Stimulated activated naive CD8-positive, alpha-beta T cell treated with anti-CD3 and anti-CD28 coated beads, Interleukin-15, amount 100 ng/mL, for 72 hours (primary cell): Measurements from ENCODE around the gene EML6.
"Not testable (repeated sequence)": the region's sequence is repeated elsewhere in the genome, so short reads cannot be mapped to it uniquely, and the experiment has no call there.

Experiments
- ATAC-seq: fragments of 150-1000 bp; cut with Tn5 transposase; 2 replicates; pipeline ENCODE4 v1.10.0; 2021; ENCODE audit warnings: mild to moderate bottlenecking, moderate library complexity
- DNase-seq, 2 donors: peaks; one replicate each; pipeline ENCODE4 v3.0.0; 2021 to 2022
- H3K27ac Mint-ChIP-seq, 2 donors: one replicate each; pipeline ENCODE4 v1.8.0; 2022; ENCODE audit warnings: mild to moderate bottlenecking in 2 of 2, mixed read lengths in 2 of 2, moderate library complexity in 2 of 2
- H3K27me3 Mint-ChIP-seq: one replicate; pipeline ENCODE4 v1.8.0; 2022; ENCODE audit warnings: mixed read lengths
- H3K4me1 Mint-ChIP-seq: one replicate; pipeline ENCODE4 v1.8.0; 2022; ENCODE audit warnings: mild to moderate bottlenecking, mixed read lengths
- H3K4me3 Mint-ChIP-seq, 2 donors: one replicate each; pipeline ENCODE4 v1.8.0; 2022; ENCODE audit warnings: mild to moderate bottlenecking in 2 of 2, mixed read lengths in 2 of 2, moderate library complexity in 1 of 2
- H3K9me3 Mint-ChIP-seq, 2 donors: one replicate each; pipeline ENCODE4 v1.8.0; 2022; ENCODE audit warnings: mixed read lengths in 2 of 2

Gene EML6

DNA sequence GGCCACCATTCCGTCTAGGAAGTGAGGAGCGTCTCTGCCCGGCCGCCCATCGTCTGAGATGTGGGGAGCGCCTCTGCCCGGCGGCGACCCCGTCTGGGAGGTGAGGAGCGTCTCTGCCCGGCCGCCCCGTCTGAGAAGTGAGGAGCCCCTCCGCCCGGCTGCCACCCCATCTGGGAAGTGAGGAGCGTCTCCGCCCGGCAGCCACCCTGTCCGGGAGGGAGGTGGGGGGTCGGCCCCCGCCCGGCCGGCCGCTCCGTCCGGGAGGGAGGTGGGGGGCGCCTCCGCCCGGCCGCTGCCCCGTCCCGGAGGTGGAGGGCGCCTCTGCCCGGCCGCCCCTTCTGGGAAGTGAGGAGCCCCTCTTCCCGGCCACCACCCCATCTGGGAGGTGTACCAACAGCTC, 24.5 kb upstream of the EML6 start:
- not testable (repeated sequence) for H3K4me3 Mint-ChIP-seq, DNase-seq, ATAC-seq, H3K27ac Mint-ChIP-seq, H3K9me3 Mint-ChIP-seq
- H3K27me3 Mint-ChIP-seq: peaks cover 17% of the 10 kb centered on the region
- H3K4me1 Mint-ChIP-seq: peaks cover 15% of the 10 kb centered on the region

DNA sequence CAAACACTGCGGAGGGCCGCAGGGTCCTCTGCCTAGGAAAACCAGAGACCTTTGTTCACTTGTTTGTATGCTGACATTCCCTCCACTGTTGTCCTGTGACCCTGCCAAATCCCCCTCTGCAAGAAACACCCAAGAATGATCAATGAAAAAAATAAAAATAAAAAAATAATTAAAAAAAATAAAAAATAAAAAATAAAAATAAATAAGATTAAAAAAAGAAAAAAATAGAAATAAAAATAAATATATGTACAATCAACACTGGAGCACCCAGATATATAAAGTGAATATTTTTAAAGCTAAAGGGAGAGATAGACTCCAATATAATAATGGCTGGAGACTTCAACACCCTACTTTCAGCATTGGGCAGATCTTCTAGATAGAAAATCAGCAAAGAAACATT, 23.8 kb upstream of the EML6 start:
- H3K4me3 Mint-ChIP-seq: no peak overlapping the region
- no peaks in the 10 kb centered on the region for H3K9me3 Mint-ChIP-seq
- DNase-seq: no peak
- peak overlapping the region in 1 of 2 donors; percentile 6 for H3K27ac Mint-ChIP-seq
- peaks cover 15% of the 10 kb centered on the region for H3K4me1 Mint-ChIP-seq
- ATAC-seq: no peak
- H3K27me3 Mint-ChIP-seq: peaks cover 14% of the 10 kb centered on the region

DNA sequence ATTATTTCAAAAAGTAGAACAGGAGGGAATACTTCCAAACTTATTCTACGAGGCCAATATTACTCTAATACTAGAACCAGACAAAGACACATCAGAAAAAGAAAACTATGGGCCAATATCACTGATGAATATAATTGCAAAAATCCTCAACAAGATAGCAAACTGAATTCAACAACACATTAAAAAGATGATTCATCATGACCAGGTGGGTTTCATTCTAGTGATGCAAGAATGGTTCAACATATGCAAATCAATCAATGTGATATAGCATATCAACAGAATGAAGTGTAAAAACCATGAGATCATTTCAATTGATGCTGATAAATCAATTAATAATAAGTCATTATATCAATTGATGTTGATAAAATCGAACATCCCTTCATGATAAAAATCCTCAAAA, 22.4 kb upstream of the EML6 start:
- DNase-seq (no peak), ATAC-seq (no peak)
- H3K27ac Mint-ChIP-seq: peak overlapping the region; percentile 53 to 89
- H3K27me3 Mint-ChIP-seq: peaks cover 2% of the 10 kb centered on the region
- peaks cover 15% of the 10 kb centered on the region for H3K4me1 Mint-ChIP-seq
- H3K9me3 Mint-ChIP-seq: no peaks in the 10 kb centered on the region
- H3K4me3 Mint-ChIP-seq: no peak overlapping the region

DNA sequence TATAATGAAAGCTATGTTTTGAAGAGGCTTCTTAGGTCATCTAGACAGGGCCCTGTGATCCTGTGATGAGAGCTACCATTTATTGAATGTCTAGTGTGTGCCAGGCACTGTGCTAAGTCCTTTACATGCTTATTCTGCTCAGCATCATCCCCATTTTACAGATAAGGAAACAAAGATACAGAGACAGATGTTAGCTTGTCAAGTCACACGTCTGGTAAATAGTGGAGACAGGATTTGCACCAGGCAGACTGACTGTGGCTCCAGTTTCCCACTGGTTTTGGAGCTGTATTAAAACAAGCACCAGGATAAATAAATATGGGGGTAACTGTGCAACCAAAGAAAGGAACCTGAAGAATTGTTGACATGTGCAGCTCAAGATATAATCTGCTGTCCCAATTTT, 19.2 kb upstream of the EML6 start:
- ATAC-seq (no peak), DNase-seq (no peak)
- H3K4me1 Mint-ChIP-seq: peaks cover 24% of the 10 kb centered on the region
- H3K9me3 Mint-ChIP-seq: no peaks in the 10 kb centered on the region
- no peak overlapping the region for H3K27ac Mint-ChIP-seq
- H3K4me3 Mint-ChIP-seq: no peak overlapping the region
- H3K27me3 Mint-ChIP-seq: peaks cover 20% of the 10 kb centered on the region

DNA sequence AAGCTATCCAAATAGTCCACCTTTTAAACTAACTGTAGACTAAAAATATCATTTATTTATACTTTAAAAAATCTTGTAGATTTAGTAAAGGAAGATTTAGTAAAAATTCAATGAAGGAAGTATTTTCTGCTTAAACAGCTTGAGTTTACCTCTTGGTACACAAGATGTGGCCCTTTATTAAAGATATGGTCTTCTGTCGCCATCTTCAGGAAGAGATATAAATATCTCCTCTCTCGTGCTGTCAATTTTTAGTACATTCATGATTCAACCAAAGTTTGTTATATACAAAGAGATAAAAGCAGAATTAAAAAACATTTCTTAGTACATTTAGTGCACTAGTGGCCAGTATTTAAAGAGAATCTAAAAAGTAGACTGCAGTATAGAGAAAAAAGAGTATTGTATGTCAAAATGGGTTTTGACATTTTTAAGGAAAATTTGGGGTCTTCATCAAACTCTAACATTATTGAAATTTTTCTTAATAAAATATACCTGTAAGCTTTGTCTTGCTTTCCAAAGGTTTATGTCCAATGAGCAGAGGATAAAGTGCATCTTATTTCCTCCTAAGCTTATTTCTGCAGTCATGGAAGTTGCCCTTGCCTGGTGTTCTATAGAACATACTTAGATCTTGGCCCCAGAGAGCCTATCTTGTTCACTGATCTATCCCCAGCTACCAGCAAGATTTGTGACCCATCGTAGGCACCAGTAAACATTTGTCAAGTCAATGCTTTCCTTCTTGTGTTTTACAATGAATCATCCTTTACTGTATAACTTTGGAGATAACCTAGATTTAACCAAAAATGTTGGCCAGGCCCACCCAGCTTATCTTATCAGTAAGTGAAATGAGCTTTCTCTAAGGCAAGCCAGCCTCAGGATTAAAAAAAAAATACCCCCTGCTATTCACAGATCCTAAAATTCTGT, 18.5 kb upstream of the EML6 start:
- H3K4me1 Mint-ChIP-seq: peaks cover 29% of the 10 kb centered on the region
- ATAC-seq: peak; percentile 63
- peaks cover 27% of the 10 kb centered on the region for H3K27me3 Mint-ChIP-seq
- DNase-seq: no peak
- H3K4me3 Mint-ChIP-seq: no peak overlapping the region
- H3K27ac Mint-ChIP-seq: no peak overlapping the region
- no peaks in the 10 kb centered on the region for H3K9me3 Mint-ChIP-seq

DNA sequence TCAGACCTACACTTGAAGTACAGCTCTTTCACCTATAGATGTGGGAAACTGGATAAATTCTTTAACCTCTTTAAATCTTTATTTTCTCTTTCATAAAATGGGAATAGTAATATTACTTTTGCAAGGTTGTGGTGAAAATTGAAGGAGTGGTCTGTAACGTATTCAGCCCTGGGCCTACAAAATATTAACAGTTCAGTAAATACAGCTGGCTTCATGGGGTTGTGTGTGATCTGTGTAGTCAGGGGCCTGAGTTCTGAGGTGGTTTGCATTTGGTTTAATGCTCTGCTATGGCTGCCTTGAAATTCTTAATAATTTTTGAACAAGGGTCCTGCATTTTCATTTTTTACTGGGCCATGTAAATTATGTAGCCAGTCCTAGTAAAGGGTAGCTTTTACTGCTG, 16.8 kb upstream of the EML6 start:
- Mint-ChIP-seq H3K4me3 (no peak overlapping the region), H3K4me1 (peaks cover 19% of the 10 kb centered on the region), H3K9me3 (no peaks in the 10 kb centered on the region), H3K27me3 (peaks cover 36% of the 10 kb centered on the region), H3K27ac (no peak overlapping the region)
- ATAC-seq (no peak), DNase-seq (no peak)

DNA sequence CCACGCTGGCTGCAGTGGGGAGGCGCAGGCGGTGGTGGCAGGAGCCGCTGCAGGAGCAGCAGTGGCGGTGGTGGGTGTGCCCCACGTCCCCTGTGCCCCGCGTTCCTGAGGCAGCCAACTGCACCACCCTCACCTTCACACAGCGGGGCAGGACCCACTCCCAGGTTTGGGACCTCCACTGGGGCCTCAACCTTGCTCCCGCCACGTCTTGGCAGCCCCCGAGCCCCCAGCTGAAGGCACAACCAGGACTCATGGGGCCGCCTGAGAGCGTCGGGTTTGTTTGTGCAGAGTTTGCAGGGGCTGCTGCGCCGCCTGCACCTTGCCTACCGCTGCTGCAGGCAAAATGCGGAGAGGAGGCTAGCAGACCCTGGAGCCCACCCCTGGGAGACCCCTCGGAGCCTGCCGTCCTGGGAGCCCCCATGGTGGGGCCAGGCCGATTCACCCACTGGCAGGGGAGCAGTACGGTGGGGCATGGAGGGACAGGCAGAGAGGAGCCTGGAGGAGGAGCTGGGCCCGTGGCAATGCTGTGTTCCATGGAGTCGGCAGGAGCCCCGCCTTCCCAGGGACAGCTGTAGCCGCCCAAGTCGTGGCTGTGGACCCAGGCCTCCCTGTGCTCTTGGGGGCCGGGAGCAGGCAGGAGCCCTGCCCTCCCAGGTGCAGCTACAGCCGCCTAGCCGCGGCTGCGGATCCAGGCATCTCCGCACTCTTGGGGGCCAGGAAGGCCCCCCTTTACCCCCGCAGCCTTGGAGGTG, 14.7 kb upstream of the EML6 start:
- peaks cover 19% of the 10 kb centered on the region for H3K4me1 Mint-ChIP-seq
- peak; percentile 70 for ATAC-seq
- no peak overlapping the region for H3K27ac Mint-ChIP-seq
- peaks cover 42% of the 10 kb centered on the region for H3K27me3 Mint-ChIP-seq
- peak in 1 of 2 donors; percentile 39 for DNase-seq
- no peaks in the 10 kb centered on the region for H3K9me3 Mint-ChIP-seq
- peak overlapping the region; percentile 74 to 87 for H3K4me3 Mint-ChIP-seq

DNA sequence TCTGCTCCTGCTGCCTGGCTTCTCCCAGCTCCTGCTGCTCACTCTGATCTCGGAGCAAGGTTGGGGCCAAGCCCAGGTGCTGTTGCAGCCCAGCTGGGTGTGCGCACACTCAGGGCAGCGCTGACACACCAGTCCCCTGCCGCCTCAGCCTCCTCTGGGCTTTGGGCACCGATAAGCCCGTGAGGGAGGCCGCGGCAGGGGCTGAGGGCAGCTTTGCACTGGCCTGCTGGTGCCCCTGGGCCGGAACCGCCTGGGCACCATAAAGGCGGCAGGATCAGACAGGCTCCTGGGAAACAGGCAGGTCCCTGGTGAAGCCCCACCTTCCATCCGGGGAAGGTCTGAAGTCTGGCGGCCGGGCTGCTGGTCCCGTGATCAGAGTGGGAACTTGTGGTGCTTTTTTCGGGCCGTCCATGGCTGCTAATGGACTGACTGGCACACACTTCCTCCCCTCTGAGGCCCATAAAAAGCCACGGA, 14.1 kb upstream of the EML6 start:
- peaks cover 42% of the 10 kb centered on the region for H3K27me3 Mint-ChIP-seq
- ATAC-seq (peak; percentile 72), DNase-seq (peak in 1 of 2 donors; percentile 28)
- H3K4me1 Mint-ChIP-seq: peaks cover 19% of the 10 kb centered on the region
- H3K9me3 Mint-ChIP-seq: no peaks in the 10 kb centered on the region
- no peak overlapping the region for H3K27ac Mint-ChIP-seq
- H3K4me3 Mint-ChIP-seq: peak overlapping the region; percentile 74 to 87

DNA sequence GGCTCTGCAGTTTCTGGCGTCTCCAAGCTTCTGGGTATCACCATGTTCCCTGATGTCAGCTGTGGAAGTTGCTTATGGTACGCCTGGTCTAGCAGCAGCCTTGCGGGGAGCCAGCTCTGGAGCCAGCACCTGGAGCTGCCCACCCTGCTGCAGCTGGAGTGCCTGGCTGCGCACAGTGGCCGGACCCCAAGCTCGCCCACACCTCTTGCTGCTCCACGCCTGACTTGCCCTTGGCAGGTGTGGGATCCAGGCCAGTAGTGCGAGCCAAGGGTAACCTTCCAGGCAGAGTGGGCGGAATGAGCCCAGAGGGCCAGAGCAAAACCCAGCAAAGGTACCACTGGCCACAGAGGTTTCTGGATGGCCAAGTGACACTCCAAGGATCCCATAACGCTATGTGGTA, 13.2 kb upstream of the EML6 start:
- H3K9me3 Mint-ChIP-seq: no peaks in the 10 kb centered on the region
- H3K4me3 Mint-ChIP-seq: peak overlapping the region in 1 of 2 donors; percentile 42
- H3K27me3 Mint-ChIP-seq: peaks cover 46% of the 10 kb centered on the region

DNA sequence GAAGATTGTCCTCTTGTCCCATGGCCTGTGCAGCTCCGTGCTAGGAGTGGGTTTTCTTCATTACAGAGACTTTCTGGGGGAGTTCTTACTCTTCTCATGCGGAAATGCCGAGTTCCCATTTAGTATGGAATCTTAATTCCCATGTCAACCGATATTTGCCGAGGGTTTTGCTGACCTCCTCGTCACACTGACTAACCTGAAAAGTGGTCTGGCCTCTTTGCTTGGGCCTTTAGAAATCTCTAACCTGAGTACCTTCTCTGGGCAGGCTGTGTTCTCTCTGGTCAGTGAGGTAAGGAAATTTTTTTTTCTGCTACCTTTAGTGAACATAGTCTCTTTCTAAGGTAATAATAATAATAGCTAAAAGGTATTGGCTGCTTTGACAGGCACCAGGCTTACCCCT, 10.9 kb upstream of the EML6 start:
- no peak for ATAC-seq
- no peaks in the 10 kb centered on the region for H3K9me3 Mint-ChIP-seq
- H3K27me3 Mint-ChIP-seq: peaks cover 54% of the 10 kb centered on the region
- no peak for DNase-seq
- no peak overlapping the region for H3K4me3 Mint-ChIP-seq
- peaks cover 19% of the 10 kb centered on the region for H3K4me1 Mint-ChIP-seq
- no peak overlapping the region for H3K27ac Mint-ChIP-seq

More for the DNA sequence above, 13.2 kb upstream of the EML6 start:
- no peak for DNase-seq
- H3K27ac Mint-ChIP-seq: no peak overlapping the region
- ATAC-seq: no peak
- peaks cover 19% of the 10 kb centered on the region for H3K4me1 Mint-ChIP-seq

DNA sequence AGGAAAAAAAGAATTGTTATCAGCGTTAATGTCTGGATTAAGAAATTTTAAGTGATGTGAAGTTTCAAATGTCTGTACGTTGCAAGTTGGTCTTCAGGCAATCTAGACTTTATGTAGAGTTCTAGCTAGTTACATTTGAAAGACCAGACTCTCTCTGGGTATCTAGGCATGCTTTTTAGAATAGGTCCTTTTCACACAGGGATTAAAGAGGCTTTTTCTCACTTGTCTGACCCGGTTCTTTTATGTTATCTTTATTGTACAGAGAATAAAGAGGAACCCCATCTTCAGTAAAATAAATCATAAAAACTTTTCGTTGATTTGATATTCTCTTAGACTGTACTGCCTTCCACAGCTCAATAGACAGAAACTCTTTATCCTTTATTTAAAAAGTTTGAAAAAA, 8.5 kb upstream of the EML6 start:
- peaks cover 54% of the 10 kb centered on the region for H3K27me3 Mint-ChIP-seq
- H3K4me3 Mint-ChIP-seq: no peak overlapping the region
- H3K27ac Mint-ChIP-seq: no peak overlapping the region
- peaks cover 5% of the 10 kb centered on the region for H3K4me1 Mint-ChIP-seq
- no peak for DNase-seq
- no peak for ATAC-seq
- no peaks in the 10 kb centered on the region for H3K9me3 Mint-ChIP-seq

DNA sequence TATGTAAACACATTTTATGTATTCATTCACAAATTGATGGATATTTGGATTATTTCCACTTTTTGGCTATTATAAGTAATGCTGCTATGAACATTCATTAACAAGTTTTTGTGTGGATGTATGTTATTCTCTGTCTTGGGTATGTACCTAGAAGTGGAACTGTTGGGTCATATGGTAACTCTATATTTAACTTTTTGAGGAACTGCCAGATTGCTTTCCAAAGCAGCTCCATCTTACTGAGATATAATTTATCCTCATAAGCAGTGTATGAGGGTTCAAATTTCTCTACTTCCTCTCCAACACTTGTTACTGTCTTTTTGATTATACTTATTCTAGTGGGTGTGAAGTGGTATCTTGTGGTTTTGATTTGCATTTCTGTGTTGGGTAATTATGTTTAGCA, 7.1 kb upstream of the EML6 start:
- peaks cover 55% of the 10 kb centered on the region for H3K27me3 Mint-ChIP-seq
- no peak for ATAC-seq
- H3K9me3 Mint-ChIP-seq: no peaks in the 10 kb centered on the region
- H3K27ac Mint-ChIP-seq: no peak overlapping the region
- DNase-seq: no peak
- no peaks in the 10 kb centered on the region for H3K4me1 Mint-ChIP-seq
- H3K4me3 Mint-ChIP-seq: no peak overlapping the region

DNA sequence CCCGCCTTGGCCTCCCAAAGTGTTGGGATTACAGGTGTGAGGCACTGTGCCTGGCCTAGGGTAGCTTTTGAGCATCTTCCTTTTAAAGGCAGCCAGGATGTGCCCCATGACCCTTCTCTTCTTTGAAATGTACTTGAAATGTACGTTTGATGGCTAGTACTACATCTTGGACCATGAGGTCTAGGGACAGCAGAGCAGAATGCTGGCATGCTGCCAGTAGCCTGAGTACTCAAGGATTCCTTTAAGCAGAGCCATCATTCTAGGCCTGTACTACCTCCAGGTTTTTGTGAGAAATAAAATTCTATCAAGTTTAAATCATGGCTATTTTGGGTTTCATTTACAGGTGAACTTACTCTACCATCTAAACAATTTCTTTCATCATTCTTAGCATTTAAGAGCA, 2.9 kb upstream of the EML6 start:
- DNase-seq: no peak
- Mint-ChIP-seq H3K4me1 (peaks cover 19% of the 10 kb centered on the region), H3K27ac (peak overlapping the region in 1 of 2 donors; percentile 47), H3K4me3 (no peak overlapping the region), H3K9me3 (no peaks in the 10 kb centered on the region), H3K27me3 (peaks cover 59% of the 10 kb centered on the region)
- ATAC-seq: no peak

DNA sequence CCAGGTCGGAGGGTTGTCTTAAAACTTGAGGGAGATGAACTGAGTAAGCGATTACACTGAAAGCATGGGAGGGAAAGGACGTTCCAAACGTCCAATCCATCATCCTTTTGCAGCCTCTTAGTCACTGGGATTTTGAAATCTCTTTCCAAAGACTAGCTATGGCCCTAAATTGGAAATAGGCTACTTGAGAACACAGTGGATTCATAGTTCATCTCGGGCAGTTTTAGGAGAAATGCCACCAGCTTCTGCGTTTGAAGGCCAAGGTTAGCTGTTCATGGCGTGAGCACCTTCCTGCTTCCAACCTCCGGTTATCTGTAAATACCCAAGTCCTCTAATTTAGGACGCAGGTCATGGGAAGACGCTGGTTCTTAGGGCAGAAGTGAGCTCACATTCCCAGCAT, 821 bp upstream of the EML6 start:
- peaks cover 70% of the 10 kb centered on the region for H3K27me3 Mint-ChIP-seq
- peaks cover 19% of the 10 kb centered on the region for H3K4me1 Mint-ChIP-seq
- DNase-seq: no peak
- no peak overlapping the region for H3K27ac Mint-ChIP-seq
- peak overlapping the region; percentile 93 to 97 for H3K4me3 Mint-ChIP-seq
- no peak for ATAC-seq
- H3K9me3 Mint-ChIP-seq: no peaks in the 10 kb centered on the region

DNA sequence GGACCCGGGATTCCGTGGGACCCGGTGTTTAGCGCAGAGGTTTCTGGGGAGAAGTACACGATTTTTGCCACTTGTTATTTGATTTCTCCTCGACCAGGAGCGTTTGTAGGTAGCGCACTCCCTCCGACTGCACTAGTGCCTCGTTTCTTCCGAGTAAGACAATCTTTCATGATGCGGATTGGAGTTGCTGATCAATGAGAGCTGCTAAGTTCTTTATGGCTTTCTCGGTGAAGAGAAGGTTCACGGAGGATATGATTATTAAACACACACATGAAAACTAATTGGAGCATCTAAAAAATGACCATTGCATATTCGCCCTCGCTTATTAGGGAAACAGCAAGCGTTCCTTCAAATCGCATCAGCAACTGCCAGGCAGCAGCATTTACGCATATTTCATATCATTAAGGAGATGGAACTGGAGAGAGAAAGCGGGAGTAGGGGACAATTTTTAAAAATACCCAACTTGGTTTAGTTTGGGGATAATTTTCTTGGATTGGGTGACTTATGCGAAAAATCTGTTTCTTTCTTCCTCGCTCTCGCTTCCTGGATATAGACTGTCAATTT, 616 bp downstream of the EML6 start:
- DNase-seq: no peak
- H3K4me3 Mint-ChIP-seq: peak overlapping the region; percentile 93 to 97
- H3K27ac Mint-ChIP-seq: peak overlapping the region in 1 of 2 donors; percentile 74
- ATAC-seq: peak; percentile 8
- no peaks in the 10 kb centered on the region for H3K9me3 Mint-ChIP-seq
- peaks cover 68% of the 10 kb centered on the region for H3K27me3 Mint-ChIP-seq
- H3K4me1 Mint-ChIP-seq: peaks cover 19% of the 10 kb centered on the region
